K562 (cell line): Measurements from ENCODE around the gene CAST. TPM values are rescaled to one million over a fixed set of nuclear protein-coding genes. Genes with fewer than 3 reads are reported as not detected.

Source experiments
- CBFB ChIP-seq: sonication (generic); formaldehyde crosslinking; IDR thresholded peaks from 2 replicates; pipeline ENCODE4 v1.4.0; 2020; ENCODE audit warnings: mild to moderate bottlenecking, missing genetic modification reagents
- DMBX1 ChIP-seq: fragments of 250-450 bp; sonication (Bioruptor Pico); IDR thresholded peaks from 2 replicates; pipeline ENCODE4 v1.8.0; 2022; ENCODE audit warnings: inconsistent platforms, mild to moderate bottlenecking, moderate library complexity, borderline replicate concordance
- GABPB2 ChIP-seq: fragments of 250-450 bp; sonication (Bioruptor Pico); conservative IDR thresholded peaks from 2 replicates; pipeline ENCODE4 v1.5.1; 2021; ENCODE audit warnings: mild to moderate bottlenecking
- GTF2E2 ChIP-seq: fragments of 200-800 bp; sonication (Bioruptor generic); IDR thresholded peaks from 2 replicates; pipeline ENCODE4 v1.6.1; 2016; ENCODE audit warnings: missing genetic modification characterization, missing compliant biosample characterization
- MECOM ChIP-seq: fragments of 250-450 bp; sonication (Bioruptor Pico); IDR thresholded peaks from 2 replicates; pipeline ENCODE4 v1.8.0; 2022; ENCODE audit warnings: inconsistent platforms
- RBFOX2 ChIP-seq: fragments of 200-400 bp; formaldehyde crosslinking; IDR thresholded peaks from 2 replicates; pipeline ENCODE4 v1.6.1; 2017; ENCODE audit warnings: low read depth, mild to moderate bottlenecking, low read length, moderate library complexity
- RFX7 ChIP-seq: fragments of 250-450 bp; sonication (Bioruptor Pico); IDR thresholded peaks from 2 replicates; pipeline ENCODE4 v1.5.1; 2021; ENCODE audit warnings: mild to moderate bottlenecking
- ZNF354B ChIP-seq: fragments of 250-450 bp; sonication (Bioruptor Pico); IDR thresholded peaks from 2 replicates; pipeline ENCODE4 v1.4.0; 2020
- ZNF445 ChIP-seq: fragments of 250-450 bp; sonication (Bioruptor Pico); IDR thresholded peaks from 2 replicates; pipeline ENCODE4 v1.4.0; 2020; ENCODE audit warnings: low read depth, mild to moderate bottlenecking, moderate library complexity
- polyA plus RNA-seq, 8 experiments: library from polyadenylated mRNA; depleted of rRNA in 4 of 8; stranded (reverse) in 5 of 8; unstranded in 3 of 8; fragments of >200 nt; fragmentation: Nextera tagmentation in 2 of 8; fragmentation: Illumina TruSeq in 1 of 8; extraction: Ambion mirVana in 2 of 8; extraction: Trizol in 1 of 8; gene quantifications; 2 replicates each; pipeline versions ENCODE4 v1.2.1 to v1.2.3, GENCODE V29; 2011 to 2014; ENCODE audit warnings: inconsistent platforms in 1 of 8, missing spikeins in 1 of 8
- total RNA-seq, 7 experiments: library from RNA; depleted of rRNA in 6 of 7; stranded (reverse); fragments of >200 nt in 6 of 7; fragmentation: Illumina TruSeq in 2 of 7; extraction: Trizol in 2 of 7; gene quantifications; 2 replicates each; pipeline versions ENCODE4 v1.2.1 to v1.2.3, GENCODE V29; 2011 to 2021; ENCODE audit warnings: low replicate concordance in 1 of 7
- TF ChIP-seq, protein P1 (sequence below): sonication (generic); formaldehyde crosslinking; IDR thresholded peaks from 2 replicates; pipeline ENCODE4 v1.8.0; 2023; ENCODE audit warnings: mild to moderate bottlenecking, missing genetic modification reagents
- TF ChIP-seq, protein P2 (sequence below): sonication (generic); formaldehyde crosslinking; IDR thresholded peaks from 2 replicates; pipeline ENCODE4 v1.8.0; 2022; ENCODE audit warnings: mild to moderate bottlenecking, missing genetic modification reagents
- TF ChIP-seq, protein P3 (sequence below): sonication (generic); formaldehyde crosslinking; IDR thresholded peaks from 2 replicates; pipeline ENCODE4 v1.8.0; 2022; ENCODE audit warnings: mild to moderate bottlenecking, missing genetic modification reagents, borderline replicate concordance
- TF ChIP-seq, protein P4 (sequence below): fragments of 200-800 bp; sonication (Bioruptor generic); IDR thresholded peaks from 2 replicates; pipeline ENCODE4 v1.6.1; 2017; ENCODE audit warnings: missing genetic modification characterization, missing compliant biosample characterization
- TF ChIP-seq, protein P5 (sequence below): fragments of 150-350 bp; conservative IDR thresholded peaks from 2 replicates; pipeline ENCODE4 v1.6.1; 2014; ENCODE audit warnings: low read length

Gene CAST
- total and polyA plus RNA-seq, 9 of the 15 experiments (the other 6 are each of a cell fraction or from before 2014, with no cell fraction given) = 55.5 to 136 (median 86.1) TPM

DNA sequence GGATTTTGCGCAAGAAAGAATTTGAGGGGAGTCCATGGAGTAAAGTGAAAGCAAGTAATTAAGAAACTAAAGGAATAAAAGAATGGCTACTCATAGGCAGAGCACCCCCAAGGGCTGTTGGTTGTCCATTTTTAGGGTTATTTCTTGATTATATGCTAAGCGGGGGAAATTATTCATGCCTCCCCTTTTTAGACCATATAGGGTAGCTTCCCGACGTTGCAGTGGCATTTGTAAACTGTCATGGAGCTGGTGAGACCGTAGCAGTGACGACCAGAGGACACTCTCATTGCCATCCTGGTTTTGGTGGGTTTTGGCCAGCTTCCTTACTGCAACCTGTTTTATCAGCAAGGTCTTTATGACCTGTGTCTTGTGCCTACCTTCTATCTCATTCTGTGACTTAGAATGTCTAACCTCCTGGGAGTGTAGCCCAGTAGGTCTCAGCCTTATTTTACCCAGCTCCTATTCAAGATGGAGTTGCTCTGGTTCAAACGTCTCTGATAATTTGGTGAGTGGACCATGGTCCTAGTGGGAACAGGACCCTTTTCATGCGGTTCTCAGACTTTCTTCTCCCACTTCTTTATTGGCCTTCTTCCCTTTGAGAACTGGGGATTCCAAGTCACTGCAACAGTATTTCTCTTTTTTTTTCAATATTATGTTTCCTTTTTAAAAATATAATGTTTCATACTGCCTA is 146.8 kb downstream of the CAST start (continued):
- TF ChIP-seq, protein P1, sequence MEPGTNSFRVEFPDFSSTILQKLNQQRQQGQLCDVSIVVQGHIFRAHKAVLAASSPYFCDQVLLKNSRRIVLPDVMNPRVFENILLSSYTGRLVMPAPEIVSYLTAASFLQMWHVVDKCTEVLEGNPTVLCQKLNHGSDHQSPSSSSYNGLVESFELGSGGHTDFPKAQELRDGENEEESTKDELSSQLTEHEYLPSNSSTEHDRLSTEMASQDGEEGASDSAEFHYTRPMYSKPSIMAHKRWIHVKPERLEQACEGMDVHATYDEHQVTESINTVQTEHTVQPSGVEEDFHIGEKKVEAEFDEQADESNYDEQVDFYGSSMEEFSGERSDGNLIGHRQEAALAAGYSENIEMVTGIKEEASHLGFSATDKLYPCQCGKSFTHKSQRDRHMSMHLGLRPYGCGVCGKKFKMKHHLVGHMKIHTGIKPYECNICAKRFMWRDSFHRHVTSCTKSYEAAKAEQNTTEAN = no peak
- TF ChIP-seq GTF2E2 (tag) = 0 out of 2 replicates have a peak, but pooled peaks have one; percentile 6
- TF ChIP-seq RFX7 (CRISPR knock-in tag) = peak; percentile 86
- TF ChIP-seq MECOM (CRISPR knock-in tag) = peak; percentile 96
- peak; percentile 99 for TF ChIP-seq DMBX1 (CRISPR knock-in tag)
- no peak for TF ChIP-seq RBFOX2
- TF ChIP-seq, protein P2, sequence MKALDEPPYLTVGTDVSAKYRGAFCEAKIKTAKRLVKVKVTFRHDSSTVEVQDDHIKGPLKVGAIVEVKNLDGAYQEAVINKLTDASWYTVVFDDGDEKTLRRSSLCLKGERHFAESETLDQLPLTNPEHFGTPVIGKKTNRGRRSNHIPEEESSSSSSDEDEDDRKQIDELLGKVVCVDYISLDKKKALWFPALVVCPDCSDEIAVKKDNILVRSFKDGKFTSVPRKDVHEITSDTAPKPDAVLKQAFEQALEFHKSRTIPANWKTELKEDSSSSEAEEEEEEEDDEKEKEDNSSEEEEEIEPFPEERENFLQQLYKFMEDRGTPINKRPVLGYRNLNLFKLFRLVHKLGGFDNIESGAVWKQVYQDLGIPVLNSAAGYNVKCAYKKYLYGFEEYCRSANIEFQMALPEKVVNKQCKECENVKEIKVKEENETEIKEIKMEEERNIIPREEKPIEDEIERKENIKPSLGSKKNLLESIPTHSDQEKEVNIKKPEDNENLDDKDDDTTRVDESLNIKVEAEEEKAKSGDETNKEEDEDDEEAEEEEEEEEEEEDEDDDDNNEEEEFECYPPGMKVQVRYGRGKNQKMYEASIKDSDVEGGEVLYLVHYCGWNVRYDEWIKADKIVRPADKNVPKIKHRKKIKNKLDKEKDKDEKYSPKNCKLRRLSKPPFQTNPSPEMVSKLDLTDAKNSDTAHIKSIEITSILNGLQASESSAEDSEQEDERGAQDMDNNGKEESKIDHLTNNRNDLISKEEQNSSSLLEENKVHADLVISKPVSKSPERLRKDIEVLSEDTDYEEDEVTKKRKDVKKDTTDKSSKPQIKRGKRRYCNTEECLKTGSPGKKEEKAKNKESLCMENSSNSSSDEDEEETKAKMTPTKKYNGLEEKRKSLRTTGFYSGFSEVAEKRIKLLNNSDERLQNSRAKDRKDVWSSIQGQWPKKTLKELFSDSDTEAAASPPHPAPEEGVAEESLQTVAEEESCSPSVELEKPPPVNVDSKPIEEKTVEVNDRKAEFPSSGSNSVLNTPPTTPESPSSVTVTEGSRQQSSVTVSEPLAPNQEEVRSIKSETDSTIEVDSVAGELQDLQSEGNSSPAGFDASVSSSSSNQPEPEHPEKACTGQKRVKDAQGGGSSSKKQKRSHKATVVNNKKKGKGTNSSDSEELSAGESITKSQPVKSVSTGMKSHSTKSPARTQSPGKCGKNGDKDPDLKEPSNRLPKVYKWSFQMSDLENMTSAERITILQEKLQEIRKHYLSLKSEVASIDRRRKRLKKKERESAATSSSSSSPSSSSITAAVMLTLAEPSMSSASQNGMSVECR (CRISPR knock-in tag) = no peak
- TF ChIP-seq CBFB (CRISPR knock-in tag) = no peak
- TF ChIP-seq ZNF354B = peak; percentile 92
- TF ChIP-seq, protein P3, sequence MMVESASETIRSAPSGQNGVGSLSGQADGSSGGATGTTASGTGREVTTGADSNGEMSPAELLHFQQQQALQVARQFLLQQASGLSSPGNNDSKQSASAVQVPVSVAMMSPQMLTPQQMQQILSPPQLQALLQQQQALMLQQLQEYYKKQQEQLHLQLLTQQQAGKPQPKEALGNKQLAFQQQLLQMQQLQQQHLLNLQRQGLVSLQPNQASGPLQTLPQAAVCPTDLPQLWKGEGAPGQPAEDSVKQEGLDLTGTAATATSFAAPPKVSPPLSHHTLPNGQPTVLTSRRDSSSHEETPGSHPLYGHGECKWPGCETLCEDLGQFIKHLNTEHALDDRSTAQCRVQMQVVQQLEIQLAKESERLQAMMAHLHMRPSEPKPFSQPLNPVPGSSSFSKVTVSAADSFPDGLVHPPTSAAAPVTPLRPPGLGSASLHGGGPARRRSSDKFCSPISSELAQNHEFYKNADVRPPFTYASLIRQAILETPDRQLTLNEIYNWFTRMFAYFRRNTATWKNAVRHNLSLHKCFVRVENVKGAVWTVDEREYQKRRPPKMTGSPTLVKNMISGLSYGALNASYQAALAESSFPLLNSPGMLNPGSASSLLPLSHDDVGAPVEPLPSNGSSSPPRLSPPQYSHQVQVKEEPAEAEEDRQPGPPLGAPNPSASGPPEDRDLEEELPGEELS = no peak
- 0 out of 2 replicates have a peak, but pooled peaks have one; percentile 73 for TF ChIP-seq GABPB2
- peak; percentile 92 for TF ChIP-seq ZNF445
- TF ChIP-seq, protein P4, sequence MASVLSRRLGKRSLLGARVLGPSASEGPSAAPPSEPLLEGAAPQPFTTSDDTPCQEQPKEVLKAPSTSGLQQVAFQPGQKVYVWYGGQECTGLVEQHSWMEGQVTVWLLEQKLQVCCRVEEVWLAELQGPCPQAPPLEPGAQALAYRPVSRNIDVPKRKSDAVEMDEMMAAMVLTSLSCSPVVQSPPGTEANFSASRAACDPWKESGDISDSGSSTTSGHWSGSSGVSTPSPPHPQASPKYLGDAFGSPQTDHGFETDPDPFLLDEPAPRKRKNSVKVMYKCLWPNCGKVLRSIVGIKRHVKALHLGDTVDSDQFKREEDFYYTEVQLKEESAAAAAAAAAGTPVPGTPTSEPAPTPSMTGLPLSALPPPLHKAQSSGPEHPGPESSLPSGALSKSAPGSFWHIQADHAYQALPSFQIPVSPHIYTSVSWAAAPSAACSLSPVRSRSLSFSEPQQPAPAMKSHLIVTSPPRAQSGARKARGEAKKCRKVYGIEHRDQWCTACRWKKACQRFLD (CRISPR knock-in tag) = peak; percentile 96
- TF ChIP-seq, protein P5, sequence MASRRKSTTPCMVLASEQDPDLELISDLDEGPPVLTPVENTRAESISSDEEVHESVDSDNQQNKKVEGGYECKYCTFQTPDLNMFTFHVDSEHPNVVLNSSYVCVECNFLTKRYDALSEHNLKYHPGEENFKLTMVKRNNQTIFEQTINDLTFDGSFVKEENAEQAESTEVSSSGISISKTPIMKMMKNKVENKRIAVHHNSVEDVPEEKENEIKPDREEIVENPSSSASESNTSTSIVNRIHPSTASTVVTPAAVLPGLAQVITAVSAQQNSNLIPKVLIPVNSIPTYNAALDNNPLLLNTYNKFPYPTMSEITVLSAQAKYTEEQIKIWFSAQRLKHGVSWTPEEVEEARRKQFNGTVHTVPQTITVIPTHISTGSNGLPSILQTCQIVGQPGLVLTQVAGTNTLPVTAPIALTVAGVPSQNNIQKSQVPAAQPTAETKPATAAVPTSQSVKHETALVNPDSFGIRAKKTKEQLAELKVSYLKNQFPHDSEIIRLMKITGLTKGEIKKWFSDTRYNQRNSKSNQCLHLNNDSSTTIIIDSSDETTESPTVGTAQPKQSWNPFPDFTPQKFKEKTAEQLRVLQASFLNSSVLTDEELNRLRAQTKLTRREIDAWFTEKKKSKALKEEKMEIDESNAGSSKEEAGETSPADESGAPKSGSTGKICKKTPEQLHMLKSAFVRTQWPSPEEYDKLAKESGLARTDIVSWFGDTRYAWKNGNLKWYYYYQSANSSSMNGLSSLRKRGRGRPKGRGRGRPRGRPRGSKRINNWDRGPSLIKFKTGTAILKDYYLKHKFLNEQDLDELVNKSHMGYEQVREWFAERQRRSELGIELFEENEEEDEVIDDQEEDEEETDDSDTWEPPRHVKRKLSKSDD = no peak
